ENCODE data around the gene CFHR5. TPM values are rescaled to one million over a fixed set of nuclear protein-coding genes. Genes with fewer than 3 reads are reported as not detected.

The CFHR5 gene
- total RNA-seq, 1 experiment from 2014 or later = not detected

Other genes with a start within 250 kb of the CFHR5 start
- not detected in 2 replicates for gene CFHR3, start 202.7 kb upstream of the CFHR5 start, total RNA-seq (2014; rRNA removed; shearing (Covaris generic); ENCODE audit: low replicate concordance)
- not detected in 2 replicates for gene CFHR1, start 157.8 kb upstream of the CFHR5 start, total RNA-seq (2014; rRNA removed; shearing (Covaris generic); ENCODE audit: low replicate concordance)
- gene CFHR4, start 89.5 kb upstream of the CFHR5 start, total RNA-seq (2014; rRNA removed; shearing (Covaris generic); ENCODE audit: low replicate concordance) = not detected in 2 replicates
- gene CFHR2, start 33.8 kb upstream of the CFHR5 start, total RNA-seq (2014; rRNA removed; shearing (Covaris generic); ENCODE audit: low replicate concordance) = not detected in 2 replicates
- gene F13B, start 89.7 kb downstream of the CFHR5 start, total RNA-seq (2014; rRNA removed; shearing (Covaris generic); ENCODE audit: low replicate concordance) = 1.3 TPM in 1 of 2 replicates, not detected in the other
- gene ASPM, start 169.1 kb downstream of the CFHR5 start, total RNA-seq (2014; rRNA removed; shearing (Covaris generic); ENCODE audit: low replicate concordance) = 18.7 and 36.6 TPM in 2 replicates
- gene ZBTB41, start 223.7 kb downstream of the CFHR5 start, total RNA-seq (2014; rRNA removed; shearing (Covaris generic); ENCODE audit: low replicate concordance) = 4.6 and 5.1 TPM in 2 replicates

Data from MG63 (cell line).